GM18861 (cell line): ENCODE data around the gene ATP8A2.

ENCODE experiments used
- ATAC-seq: cut with Tn5 transposase; IDR thresholded peaks from one replicate; pipeline ENCODE4 v1.9.1; 2021; ENCODE audit not compliant: unreplicated experiment

ATP8A2 gene

GRCh38 chr13:25844559-25845434 lies 473.0 kb downstream of the ATP8A2 start:
- no peak for ATAC-seq

- no peak for ATAC-seq
Measured at GRCh38 chr13:25846222-25846984, 474.6 kb downstream of the ATP8A2 start.

- peak; percentile 93 for ATAC-seq
Measured at GRCh38 chr13:25847145-25847544, 475.4 kb downstream of the ATP8A2 start.

GRCh38 chr13:25847635-25848626 lies 476.2 kb downstream of the ATP8A2 start:
- no peak for ATAC-seq

- no peak for ATAC-seq
Measured at GRCh38 chr13:25848812-25849745, 477.3 kb downstream of the ATP8A2 start.

GRCh38 chr13:25857830-25858229 lies 486.1 kb downstream of the ATP8A2 start:
- ATAC-seq = no peak

- no peak for ATAC-seq
Measured at GRCh38 chr13:25859528-25859927, 487.8 kb downstream of the ATP8A2 start.

GRCh38 chr13:25860265-25860664 lies 488.5 kb downstream of the ATP8A2 start:
- no peak for ATAC-seq

GRCh38 chr13:25860862-25861261 lies 489.1 kb downstream of the ATP8A2 start:
- ATAC-seq = no peak

GRCh38 chr13:25862156-25862555 lies 490.4 kb downstream of the ATP8A2 start:
- no peak for ATAC-seq

- no peak for ATAC-seq
Measured at GRCh38 chr13:25864116-25864515, 492.3 kb downstream of the ATP8A2 start.

- ATAC-seq = no peak
Measured at GRCh38 chr13:25864936-25865335, 493.2 kb downstream of the ATP8A2 start.

- no peak for ATAC-seq
Measured at GRCh38 chr13:25865391-25865790, 493.6 kb downstream of the ATP8A2 start.

- no peak for ATAC-seq
Measured at GRCh38 chr13:25867038-25867437, 495.3 kb downstream of the ATP8A2 start.

- no peak for ATAC-seq
Measured at GRCh38 chr13:25868490-25868889, 496.7 kb downstream of the ATP8A2 start.

- no peak for ATAC-seq
Measured at GRCh38 chr13:25869941-25870340, 498.2 kb downstream of the ATP8A2 start.

- ATAC-seq = no peak
Measured at GRCh38 chr13:25871389-25872125, 499.8 kb downstream of the ATP8A2 start.

GRCh38 chr13:25872481-25873241 lies 500.9 kb downstream of the ATP8A2 start:
- no peak for ATAC-seq
